HEK293 (cell line): ENCODE data around the gene PTGIS.

ENCODE experiments used
- CTCF ChIA-PET: fragments of 350-600 bp; formaldehyde crosslinking; extraction: SDS; loops from one replicate; lab custom pipeline; 2021; ENCODE audit warnings: antibody characterized with exemption; lab: Yijun Ruan, JAX
- POLR2A ChIA-PET: fragments of 300-600 bp; formaldehyde crosslinking; extraction: SDS; loops from one replicate; lab custom pipeline; 2020; ENCODE audit warnings: antibody characterized with exemption, inconsistent platforms; lab: Yijun Ruan, JAX
- H3K27ac ChIP-seq: fragments of 200-500 bp; sonication (Bioruptor generic); 2 replicates; pipeline ENCODE4 v1.5.1; 2014; ENCODE audit warnings: low read depth, low read length, control low read depth, inconsistent platforms; ENCODE audit errors: extremely low read depth
- H3K36me3 ChIP-seq, 2 experiments: fragments of 200-500 bp in 1 of 2; sonication (Bioruptor generic) in 1 of 2; 1 replicate in 1 of 2; 2 replicates in 1 of 2; pipeline ENCODE4 v1.5.1; 2014 to 2017; ENCODE audit warnings: inconsistent platforms in 2 of 2, low read length in 2 of 2; ENCODE audit not compliant: control insufficient read depth in 2 of 2, insufficient read depth in 1 of 2
- H3K4me1 ChIP-seq: fragments of 200-500 bp; sonication (Bioruptor generic); 2 replicates; pipeline ENCODE4 v1.5.1; 2014; ENCODE audit warnings: mild to moderate bottlenecking, low read length, inconsistent platforms; ENCODE audit not compliant: control insufficient read depth, insufficient read depth
- H3K4me3 ChIP-seq: 2 replicates; pipeline ENCODE4 v1.5.1; 2011; ENCODE audit warnings: low read depth, mild to moderate bottlenecking, control low read depth, low read length, moderate library complexity
- H3K9me3 ChIP-seq: fragments of 200-500 bp; sonication (Bioruptor generic); 2 replicates; pipeline ENCODE4 v1.5.1; 2014; ENCODE audit warnings: low read depth, low read length, inconsistent platforms; ENCODE audit not compliant: control insufficient read depth, insufficient read depth
- EGR2 ChIP-seq: fragments of 450-650 bp; formaldehyde crosslinking; IDR thresholded peaks from 2 replicates; pipeline ENCODE4 v1.5.1; 2016; ENCODE audit warnings: low read depth, missing biosample characterization, missing genetic modification characterization
- GLIS1 ChIP-seq: fragments of 450-650 bp; formaldehyde crosslinking; IDR thresholded peaks from 2 replicates; pipeline ENCODE4 v1.5.1; 2016; ENCODE audit warnings: missing biosample characterization, missing genetic modification characterization
- KLF16 ChIP-seq: fragments of 450-650 bp; formaldehyde crosslinking; IDR thresholded peaks from 2 replicates; pipeline ENCODE4 v1.5.1; 2017; ENCODE audit warnings: missing biosample characterization, missing genetic modification characterization
- PRDM10 ChIP-seq: fragments of 450-650 bp; formaldehyde crosslinking; IDR thresholded peaks from 2 replicates; pipeline ENCODE4 v1.5.1; 2016; ENCODE audit warnings: missing biosample characterization, missing genetic modification characterization
- ZBTB17 ChIP-seq: fragments of 450-650 bp; formaldehyde crosslinking; IDR thresholded peaks from 2 replicates; pipeline ENCODE4 v1.5.1; 2016; ENCODE audit warnings: missing biosample characterization, missing genetic modification characterization
- ZFHX2 ChIP-seq: fragments of 450-650 bp; formaldehyde crosslinking; conservative IDR thresholded peaks from 2 replicates; pipeline ENCODE4 v1.5.1; 2016; ENCODE audit warnings: missing biosample characterization, missing genetic modification characterization
- ZNF223 ChIP-seq: fragments of 450-650 bp; formaldehyde crosslinking; IDR thresholded peaks from 2 replicates; pipeline ENCODE4 v1.5.1; 2016; ENCODE audit warnings: missing biosample characterization, missing genetic modification characterization
- ZNF239 ChIP-seq: fragments of 450-650 bp; formaldehyde crosslinking; IDR thresholded peaks from 2 replicates; pipeline ENCODE4 v1.5.1; 2016; ENCODE audit warnings: missing biosample characterization, missing genetic modification characterization
- ZNF24 ChIP-seq: fragments of 450-650 bp; formaldehyde crosslinking; IDR thresholded peaks from 2 replicates; pipeline ENCODE4 v1.5.1; 2016; ENCODE audit warnings: missing biosample characterization, missing genetic modification characterization
- ZNF416 ChIP-seq: fragments of 450-650 bp; formaldehyde crosslinking; IDR thresholded peaks from 2 replicates; pipeline ENCODE4 v1.5.1; 2016; ENCODE audit warnings: missing biosample characterization, missing genetic modification characterization
- ZNF426 ChIP-seq: fragments of 450-650 bp; formaldehyde crosslinking; IDR thresholded peaks from 2 replicates; pipeline ENCODE4 v1.5.1; 2017; ENCODE audit warnings: missing biosample characterization, missing genetic modification characterization, mild to moderate bottlenecking, inconsistent platforms, moderate library complexity
- ZNF623 ChIP-seq: fragments of 450-650 bp; formaldehyde crosslinking; IDR thresholded peaks from 2 replicates; pipeline ENCODE4 v1.5.1; 2016; ENCODE audit warnings: missing biosample characterization, missing genetic modification characterization
- ZNF701 ChIP-seq: fragments of 450-650 bp; formaldehyde crosslinking; IDR thresholded peaks from 2 replicates; pipeline ENCODE4 v1.5.1; 2016; ENCODE audit warnings: missing biosample characterization, missing genetic modification characterization
- ZSCAN16 ChIP-seq: fragments of 450-650 bp; formaldehyde crosslinking; IDR thresholded peaks from 2 replicates; pipeline ENCODE4 v1.5.1; 2016; ENCODE audit warnings: missing biosample characterization, missing genetic modification characterization

The PTGIS gene

GRCh38 chr20:49587111-49587570, 19.2 kb upstream of the PTGIS start (continued):
- TF ChIP-seq ZNF239 (tag by site-specific recombination): no peak

GRCh38 chr20:49585585-49586245, 17.8 kb upstream of the PTGIS start:
- no peaks in the 10 kb centered on the region for H3K4me1 ChIP-seq
- TF ChIP-seq ZNF416 (no peak), KLF16 (tag by site-specific recombination) (no peak), ZSCAN16 (tag by site-specific recombination) (no peak), ZNF701 (tag by site-specific recombination) (no peak)
- no peaks in the 10 kb centered on the region for H3K36me3 ChIP-seq
- H3K4me3 ChIP-seq: no peak overlapping the region
- no peaks in the 10 kb centered on the region for H3K9me3 ChIP-seq
- ChIA-PET POLR2A (interaction anchor here (0.6 kb wide), 1 partner anchor 120 kb away, joined by 4 read pairs; no protein-coding TSS in a partner anchor), CTCF (interaction anchor here (0.7 kb wide), 1 partner anchor 52 kb away, joined by 5 read pairs; no protein-coding TSS in a partner anchor)
- no peak overlapping the region for H3K27ac ChIP-seq

- H3K9me3 ChIP-seq: no peaks in the 10 kb centered on the region
- no peak overlapping the region for H3K27ac ChIP-seq
- TF ChIP-seq ZNF24 (tag by site-specific recombination) (no peak), ZFHX2 (tag by site-specific recombination) (peak; percentile 60), EGR2 (peak; percentile 86)
- H3K4me1 ChIP-seq: no peaks in the 10 kb centered on the region
- ChIA-PET CTCF (interaction anchor here (0.5 to 1.0 kb wide), 2 partner anchors 22 to 43 kb away, joined by 3 to 4 read pairs; no protein-coding TSS in a partner anchor), POLR2A (no interaction called here)
- no peaks in the 10 kb centered on the region for H3K36me3 ChIP-seq
- no peak overlapping the region for H3K4me3 ChIP-seq
These were observed 16.8 kb upstream of the PTGIS start for GRCh38 chr20:49584418-49585382.

- Histone ChIP-seq H3K4me3 (no peak overlapping the region), H3K9me3 (no peaks in the 10 kb centered on the region), H3K27ac (no peak overlapping the region), H3K4me1 (no peaks in the 10 kb centered on the region), H3K36me3 (no peaks in the 10 kb centered on the region)
- TF ChIP-seq ZBTB17: 0 out of 2 replicates have a peak, but pooled peaks have one; percentile 19
- TF ChIP-seq ZNF223 (tag by site-specific recombination): no peak
- TF ChIP-seq ZNF426: no peak
- TF ChIP-seq GLIS1: peak; percentile 18; the same call in 1 of the 2 replicates
- 0 out of 2 replicates have a peak, but pooled peaks have one; percentile 31 for TF ChIP-seq PRDM10
- no peak for TF ChIP-seq ZNF623 (tag by site-specific recombination)
- CTCF ChIA-PET: interaction anchor here (0.7 to 1.0 kb wide), 2 partner anchors 43 to 278 kb away, joined by 3 read pairs; no protein-coding TSS in a partner anchor
- POLR2A ChIA-PET: no interaction called here
These were observed 15.9 kb upstream of the PTGIS start for GRCh38 chr20:49583669-49584417.
